HEK293T (cell line): ENCODE measurements around the gene PSMB11.

Source experiments
- CTCF ChIA-PET: fragments of 350-600 bp; formaldehyde crosslinking; extraction: SDS; loops from one replicate; lab custom pipeline; 2021; ENCODE audit warnings: antibody characterized with exemption, inconsistent platforms; lab: Yijun Ruan, JAX
- POLR2A ChIA-PET: fragments of 350-600 bp; formaldehyde crosslinking; extraction: SDS; loops from one replicate; lab custom pipeline; 2020; ENCODE audit warnings: antibody characterized with exemption, inconsistent platforms; lab: Yijun Ruan, JAX
- DNase-seq: peaks from one replicate; pipeline ENCODE4 v3.0.0; 2012; ENCODE audit warnings: mixed read lengths; ENCODE audit errors: extremely low spot score
- ARNT ChIP-seq: fragments of 450-650 bp; IDR thresholded peaks from 2 replicates; pipeline ENCODE4 v1.6.1; 2017; ENCODE audit warnings: mild to moderate bottlenecking
- BHLHE40 ChIP-seq: fragments of 450-650 bp; IDR thresholded peaks from 2 replicates; pipeline ENCODE4 v1.6.1; 2016; ENCODE audit warnings: mild to moderate bottlenecking, moderate library complexity, borderline replicate concordance
- CTBP1 ChIP-seq: fragments of 450-650 bp; IDR thresholded peaks from 2 replicates; pipeline ENCODE4 v1.6.1; 2016; ENCODE audit warnings: borderline replicate concordance
- ELF4 ChIP-seq: fragments of 450-650 bp; IDR thresholded peaks from 2 replicates; pipeline ENCODE4 v1.6.1; 2017; ENCODE audit warnings: antibody characterized with exemption
- FOXA1 ChIP-seq: fragments of 450-650 bp; IDR thresholded peaks from 2 replicates; pipeline ENCODE4 v1.6.1; 2016; ENCODE audit warnings: mild to moderate bottlenecking
- FOXK2 ChIP-seq: fragments of 450-650 bp; IDR thresholded peaks from 2 replicates; pipeline ENCODE4 v1.6.1; 2016; ENCODE audit warnings: mild to moderate bottlenecking
- FOXM1 ChIP-seq: fragments of 450-650 bp; IDR thresholded peaks from 2 replicates; pipeline ENCODE4 v1.6.1; 2017; ENCODE audit warnings: mild to moderate bottlenecking, borderline replicate concordance
- HDGF ChIP-seq: fragments of 450-650 bp; IDR thresholded peaks from 2 replicates; pipeline ENCODE4 v1.6.1; 2017; ENCODE audit warnings: antibody characterized with exemption, borderline replicate concordance
- L3MBTL2 ChIP-seq: fragments of 450-650 bp; conservative IDR thresholded peaks from 2 replicates; pipeline ENCODE4 v1.6.1; 2016; ENCODE audit warnings: mild to moderate bottlenecking
- LEF1 ChIP-seq: fragments of 450-650 bp; IDR thresholded peaks from 2 replicates; pipeline ENCODE4 v1.6.1; 2017; ENCODE audit warnings: mild to moderate bottlenecking, borderline replicate concordance
- NFRKB ChIP-seq: fragments of 450-650 bp; IDR thresholded peaks from 2 replicates; pipeline ENCODE4 v1.6.1; 2016; ENCODE audit warnings: mild to moderate bottlenecking, moderate library complexity
- SP1 ChIP-seq: fragments of 450-650 bp; IDR thresholded peaks from 2 replicates; pipeline ENCODE4 v1.6.1; 2017
- SUZ12 ChIP-seq: fragments of 450-650 bp; IDR thresholded peaks from 2 replicates; pipeline ENCODE4 v1.6.1; 2016; ENCODE audit warnings: mild to moderate bottlenecking
- TARDBP ChIP-seq: fragments of 450-650 bp; IDR thresholded peaks from 2 replicates; pipeline ENCODE4 v1.6.1; 2016
- ZNF384 ChIP-seq: fragments of 450-650 bp; IDR thresholded peaks from 2 replicates; pipeline ENCODE4 v1.6.1; 2016
- TF ChIP-seq, protein P1 (sequence below): fragments of 450-650 bp; IDR thresholded peaks from 2 replicates; pipeline ENCODE4 v1.6.1; 2016

PSMB11 gene

DNA sequence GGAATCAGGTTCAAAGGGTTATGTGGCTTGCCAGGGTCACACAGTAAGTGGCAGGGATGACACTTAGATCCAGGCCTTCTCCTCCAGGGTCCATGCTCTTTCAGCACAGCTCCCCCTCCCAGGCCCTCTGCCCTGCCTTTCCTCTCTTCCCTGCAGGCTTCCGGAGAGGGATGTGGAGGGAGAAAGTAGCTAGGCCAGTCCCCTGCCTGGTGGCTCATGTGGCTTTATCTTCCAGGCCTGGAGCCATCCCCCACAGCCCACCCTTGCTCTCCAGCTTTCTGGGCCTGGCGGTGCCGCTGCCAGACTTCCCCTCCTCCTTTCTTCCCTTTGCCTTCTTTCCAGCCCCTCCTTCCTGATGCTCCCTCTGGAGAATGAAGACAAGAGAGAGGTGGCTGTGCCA lies 1.7 kb downstream of the PSMB11 start:
- CTCF ChIA-PET = interaction anchor here (1.2 kb wide), 1 partner anchor 57 kb away, joined by 3 read pairs; no protein-coding TSS in a partner anchor
- POLR2A ChIA-PET = interaction anchor here (1.1 kb wide), 1 partner anchor 37 kb away, joined by 4 read pairs; no protein-coding TSS in a partner anchor
- DNase-seq = no peak
- TF ChIP-seq CTBP1 (no peak), SUZ12 (no peak), FOXK2 (no peak), FOXA1 (no peak), L3MBTL2 (no peak), ELF4 (no peak), LEF1 (no peak), TARDBP (no peak), BHLHE40 (no peak), NFRKB (no peak), FOXM1 (no peak), HDGF (no peak), ZNF384 (no peak), SP1 (no peak), ARNT (no peak)
- TF ChIP-seq, protein P1, sequence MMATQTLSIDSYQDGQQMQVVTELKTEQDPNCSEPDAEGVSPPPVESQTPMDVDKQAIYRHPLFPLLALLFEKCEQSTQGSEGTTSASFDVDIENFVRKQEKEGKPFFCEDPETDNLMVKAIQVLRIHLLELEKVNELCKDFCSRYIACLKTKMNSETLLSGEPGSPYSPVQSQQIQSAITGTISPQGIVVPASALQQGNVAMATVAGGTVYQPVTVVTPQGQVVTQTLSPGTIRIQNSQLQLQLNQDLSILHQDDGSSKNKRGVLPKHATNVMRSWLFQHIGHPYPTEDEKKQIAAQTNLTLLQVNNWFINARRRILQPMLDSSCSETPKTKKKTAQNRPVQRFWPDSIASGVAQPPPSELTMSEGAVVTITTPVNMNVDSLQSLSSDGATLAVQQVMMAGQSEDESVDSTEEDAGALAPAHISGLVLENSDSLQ = no peak

DNA sequence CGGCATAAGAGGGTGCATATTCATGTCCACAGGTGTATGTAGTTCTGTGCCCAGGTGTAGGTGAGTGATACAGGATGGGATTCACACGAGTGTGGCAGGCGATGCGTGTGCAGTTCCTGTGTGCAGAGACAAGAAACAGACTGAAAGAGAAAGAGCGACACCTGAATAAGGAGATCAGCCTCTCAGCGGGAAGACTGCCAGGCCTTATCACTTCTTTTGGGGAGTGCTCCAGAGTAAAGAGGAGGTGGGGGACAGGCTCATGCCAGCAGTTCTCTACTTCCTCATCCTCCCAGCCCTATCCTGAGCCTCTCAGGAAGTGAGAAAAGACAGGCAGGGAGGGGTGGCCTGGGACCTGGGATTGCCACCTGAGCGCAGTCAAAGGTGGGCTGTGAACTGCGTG lies 2.8 kb downstream of the PSMB11 start:
- ChIA-PET POLR2A (interaction anchor here (1.1 kb wide), 1 partner anchor 38 kb away, joined by 4 read pairs; no protein-coding TSS in a partner anchor), CTCF (interaction anchor here (1.2 kb wide), 1 partner anchor 58 kb away, joined by 3 read pairs; no protein-coding TSS in a partner anchor)
- DNase-seq = no peak
- TF ChIP-seq LEF1 = no peak
- no peak for TF ChIP-seq SP1
- no peak for TF ChIP-seq NFRKB
- no peak for TF ChIP-seq CTBP1
- no peak for TF ChIP-seq L3MBTL2
- no peak for TF ChIP-seq TARDBP
- TF ChIP-seq ARNT = no peak
- TF ChIP-seq FOXA1 = no peak
- no peak for TF ChIP-seq FOXK2
- TF ChIP-seq FOXM1 = no peak
- no peak for TF ChIP-seq BHLHE40

DNA sequence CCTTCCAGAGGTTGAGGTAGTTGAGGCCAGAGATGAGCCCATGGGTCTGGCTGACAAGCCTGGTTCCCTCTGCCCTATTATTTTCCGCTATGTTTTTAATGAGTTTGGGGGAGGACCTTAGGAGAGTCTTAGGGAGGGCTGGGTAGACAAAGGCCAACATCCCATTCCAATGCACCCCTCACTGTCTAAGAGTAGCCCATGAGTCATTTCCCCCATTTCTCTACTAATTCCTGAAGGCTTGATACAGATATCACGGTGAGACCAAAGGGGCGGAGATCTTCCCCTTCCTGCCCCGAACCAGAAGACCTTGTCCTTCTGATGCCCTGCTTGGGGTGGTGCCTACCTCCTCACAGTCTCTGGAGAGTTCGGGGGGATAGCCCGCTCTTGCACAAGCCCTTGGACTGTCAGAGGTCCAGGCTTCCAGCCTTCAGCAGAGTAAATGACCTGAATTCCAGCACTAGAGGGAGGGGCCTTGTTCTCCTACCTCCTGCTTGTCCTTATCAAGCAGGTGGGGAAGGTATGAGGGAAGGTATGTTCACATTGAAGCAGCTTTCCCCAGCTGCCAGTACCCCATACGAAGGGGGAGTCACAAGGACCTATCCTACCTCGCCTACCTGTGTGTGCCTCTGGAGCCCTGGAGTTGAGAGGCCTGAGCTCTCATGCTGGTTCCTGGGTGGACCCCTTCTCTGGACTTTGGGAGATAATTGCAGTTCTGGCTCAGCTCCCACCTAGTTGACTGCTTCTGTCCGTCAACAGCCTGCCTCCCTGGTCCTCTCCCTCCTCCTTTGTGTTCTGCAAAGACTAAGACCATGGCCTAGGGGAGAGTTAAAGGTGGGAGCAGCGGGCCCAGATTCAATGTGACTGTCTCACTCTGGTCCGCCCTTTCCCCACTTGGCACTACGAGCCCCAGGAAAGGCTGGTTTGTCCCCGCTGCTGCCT lies 3.7 kb downstream of the PSMB11 start:
- TF ChIP-seq FOXA1 (no peak), NFRKB (no peak), FOXM1 (no peak), HDGF (no peak), BHLHE40 (no peak), SP1 (no peak), TARDBP (no peak)
- TF ChIP-seq, protein P1 = no peak
- CTCF ChIA-PET = no interaction called here
- POLR2A ChIA-PET = no interaction called here

DNA sequence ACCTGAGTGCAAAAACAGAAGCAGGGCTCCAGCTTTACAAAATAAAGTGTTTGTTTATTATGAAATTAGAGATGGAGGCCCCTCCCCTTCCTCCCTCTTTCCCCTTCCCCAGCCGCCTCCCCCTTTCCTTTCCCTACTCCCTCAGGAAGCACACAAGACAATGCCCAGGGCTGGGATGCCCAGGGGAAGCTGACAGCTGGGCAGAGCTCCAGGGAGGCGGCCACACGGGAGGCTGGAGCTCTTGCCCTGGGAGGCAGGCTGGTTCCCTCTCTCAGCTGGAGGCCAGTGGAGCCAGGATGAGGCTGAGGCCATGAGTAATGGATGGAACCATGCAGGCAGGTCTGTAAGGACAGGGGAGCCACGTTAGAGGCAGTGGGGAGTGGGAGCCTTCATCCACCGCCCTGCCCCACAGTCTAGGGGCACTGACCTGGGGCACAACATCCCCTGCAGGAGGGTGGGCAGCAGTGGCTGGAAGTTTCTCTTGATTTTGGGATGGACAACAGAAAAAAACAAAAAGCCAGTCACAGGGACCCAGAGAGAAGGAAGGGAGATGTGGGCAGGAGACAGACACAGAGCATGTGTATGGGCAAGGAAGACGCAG lies 5.1 kb downstream of the PSMB11 start:
- no peak for DNase-seq
- ChIA-PET CTCF (interaction anchor here (0.7 to 1.6 kb wide), 2 partner anchors 11 to 50 kb away, joined by 3 to 6 read pairs; no protein-coding TSS in a partner anchor), POLR2A (interaction anchor here (1.2 kb wide), 1 partner anchor 40 kb away, joined by 5 read pairs; no protein-coding TSS in a partner anchor)
- TF ChIP-seq ZNF384 (no peak), ARNT (no peak), LEF1 (no peak), BHLHE40 (no peak), ELF4 (no peak), L3MBTL2 (no peak), NFRKB (no peak), FOXK2 (no peak), HDGF (no peak), SP1 (no peak), CTBP1 (no peak), SUZ12 (no peak), TARDBP (no peak), FOXA1 (no peak)
- TF ChIP-seq, protein P1 = no peak

More for the DNA sequence above, 3.7 kb downstream of the PSMB11 start:
- no peak for DNase-seq
